Smooth muscle cell (in vitro differentiated cells): ENCODE results near the gene VAV3. TPM values are rescaled to one million over a fixed set of nuclear protein-coding genes. Genes with fewer than 3 reads are reported as not detected.

ENCODE experiments used
- DNase-seq: peaks from one replicate; lab custom pipeline; 2025; ENCODE audit not compliant: unreplicated experiment; lab: John Stamatoyannopoulos, UW
- H2AFZ ChIP-seq: fragments of 200-600 bp; sonication (generic); 2 replicates; pipeline ENCODE4 v1.6.0; 2016; ENCODE audit warnings: antibody characterized with exemption, low read depth, mild to moderate bottlenecking
- H3F3A ChIP-seq: fragments of 200-600 bp; sonication (generic); 2 replicates; pipeline ENCODE4 v1.6.0; 2017; ENCODE audit warnings: antibody characterized with exemption, low read depth
- H3K27ac ChIP-seq: fragments of 200-600 bp; sonication (generic); 2 replicates; pipeline ENCODE4 v1.5.1; 2016; ENCODE audit warnings: low read depth, mild to moderate bottlenecking
- H3K27me3 ChIP-seq: fragments of 200-600 bp; sonication (generic); 2 replicates; pipeline ENCODE4 v1.6.1; 2016; ENCODE audit warnings: low read depth, mild to moderate bottlenecking
- H3K36me3 ChIP-seq: fragments of 200-600 bp; sonication (generic); 2 replicates; pipeline ENCODE4 v1.5.1; 2016; ENCODE audit warnings: low read depth
- H3K4me1 ChIP-seq: fragments of 200-600 bp; sonication (generic); 2 replicates; pipeline ENCODE4 v1.5.1; 2016; ENCODE audit warnings: low read depth
- H3K4me2 ChIP-seq: fragments of 200-600 bp; sonication (generic); 2 replicates; pipeline ENCODE4 v1.6.0; 2016; ENCODE audit warnings: mild to moderate bottlenecking
- H3K4me3 ChIP-seq: fragments of 200-600 bp; sonication (generic); 2 replicates; pipeline ENCODE4 v1.5.1; 2016; ENCODE audit warnings: mild to moderate bottlenecking
- H3K79me2 ChIP-seq: fragments of 200-600 bp; sonication (generic); 2 replicates; pipeline ENCODE4 v1.6.0; 2016; ENCODE audit warnings: low read depth, mild to moderate bottlenecking
- H3K9ac ChIP-seq: fragments of 200-600 bp; sonication (generic); 2 replicates; pipeline ENCODE4 v1.6.0; 2016; ENCODE audit warnings: low read depth
- H3K9me3 ChIP-seq: fragments of 200-600 bp; sonication (generic); replicated peaks from 2 replicates; pipeline ENCODE4 v1.5.1; 2016; ENCODE audit warnings: low read depth
- H4K20me1 ChIP-seq: fragments of 200-600 bp; sonication (generic); 2 replicates; pipeline ENCODE4 v1.6.0; 2016; ENCODE audit warnings: low read depth
- WGBS: methylation state at CpG from one replicate; pipeline ENCODE4 v1.1.7; 2016; ENCODE audit warnings: low lambda C conversion rate; 5-methylcytosine and 5-hydroxymethylcytosine counted together
- polyA plus RNA-seq: library from polyadenylated mRNA; unstranded; fragments of >200 nt; fragmentation: Nextera tagmentation; extraction: Ambion mirVana; gene quantifications from 2 replicates; pipeline ENCODE4 v1.2.1, GENCODE V29; 2016
- total RNA-seq: library from RNA; depleted of rRNA; stranded (reverse); fragments of >200 nt; gene quantifications from 2 replicates; pipeline ENCODE4 v1.2.3, GENCODE V29; 2014
- TF ChIP-seq, protein P1 (sequence below): fragments of 200-600 bp; sonication (generic); IDR thresholded peaks from 2 replicates; pipeline ENCODE4 v1.5.1; 2017; ENCODE audit warnings: borderline replicate concordance, mild to moderate bottlenecking, antibody characterized with exemption; ENCODE audit not compliant: insufficient read depth, poor library complexity, severe bottlenecking

VAV3 gene
- total and polyA plus RNA-seq, 2 experiments from 2014 or later = 0.62 to 10.1 TPM

DNA sequence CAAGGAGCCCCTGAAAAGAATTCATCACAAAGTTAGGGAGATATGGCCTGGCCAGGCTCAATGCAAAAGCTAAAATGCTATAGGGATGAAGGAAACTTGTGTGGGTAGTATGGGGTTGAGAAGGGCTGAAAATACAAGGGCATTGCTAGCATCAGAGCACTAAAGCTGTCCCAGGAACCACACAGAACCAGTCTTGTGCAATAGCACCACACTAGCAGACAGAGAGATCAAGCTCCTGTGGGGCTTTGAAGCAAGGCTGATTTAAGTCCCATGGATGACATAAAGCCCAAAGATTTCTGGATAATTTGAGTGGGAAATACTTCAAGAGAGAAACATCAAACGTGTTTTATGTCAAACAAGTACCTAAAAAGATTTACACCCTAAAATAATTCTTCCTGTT is 97.1 kb downstream of the VAV3 start:
- DNase-seq = no peak
- Histone ChIP-seq H3K9me3 (no peaks in the 10 kb centered on the region), H3K9ac (no peak overlapping the region), H3K27me3 (no peaks in the 10 kb centered on the region), H3K36me3 (no peaks in the 10 kb centered on the region), H3K79me2 (no peaks in the 10 kb centered on the region), H3K4me2 (no peak overlapping the region), H3F3A (no peaks in the 10 kb centered on the region), H4K20me1 (no peaks in the 10 kb centered on the region), H3K4me1 (no peaks in the 10 kb centered on the region), H3K27ac (no peak overlapping the region), H2AFZ (no peak overlapping the region), H3K4me3 (no peak overlapping the region)
- WGBS = 37% methylated on average over 1 of the region's 1 CpG
- TF ChIP-seq, protein P1, sequence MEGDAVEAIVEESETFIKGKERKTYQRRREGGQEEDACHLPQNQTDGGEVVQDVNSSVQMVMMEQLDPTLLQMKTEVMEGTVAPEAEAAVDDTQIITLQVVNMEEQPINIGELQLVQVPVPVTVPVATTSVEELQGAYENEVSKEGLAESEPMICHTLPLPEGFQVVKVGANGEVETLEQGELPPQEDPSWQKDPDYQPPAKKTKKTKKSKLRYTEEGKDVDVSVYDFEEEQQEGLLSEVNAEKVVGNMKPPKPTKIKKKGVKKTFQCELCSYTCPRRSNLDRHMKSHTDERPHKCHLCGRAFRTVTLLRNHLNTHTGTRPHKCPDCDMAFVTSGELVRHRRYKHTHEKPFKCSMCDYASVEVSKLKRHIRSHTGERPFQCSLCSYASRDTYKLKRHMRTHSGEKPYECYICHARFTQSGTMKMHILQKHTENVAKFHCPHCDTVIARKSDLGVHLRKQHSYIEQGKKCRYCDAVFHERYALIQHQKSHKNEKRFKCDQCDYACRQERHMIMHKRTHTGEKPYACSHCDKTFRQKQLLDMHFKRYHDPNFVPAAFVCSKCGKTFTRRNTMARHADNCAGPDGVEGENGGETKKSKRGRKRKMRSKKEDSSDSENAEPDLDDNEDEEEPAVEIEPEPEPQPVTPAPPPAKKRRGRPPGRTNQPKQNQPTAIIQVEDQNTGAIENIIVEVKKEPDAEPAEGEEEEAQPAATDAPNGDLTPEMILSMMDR = no peak

DNA sequence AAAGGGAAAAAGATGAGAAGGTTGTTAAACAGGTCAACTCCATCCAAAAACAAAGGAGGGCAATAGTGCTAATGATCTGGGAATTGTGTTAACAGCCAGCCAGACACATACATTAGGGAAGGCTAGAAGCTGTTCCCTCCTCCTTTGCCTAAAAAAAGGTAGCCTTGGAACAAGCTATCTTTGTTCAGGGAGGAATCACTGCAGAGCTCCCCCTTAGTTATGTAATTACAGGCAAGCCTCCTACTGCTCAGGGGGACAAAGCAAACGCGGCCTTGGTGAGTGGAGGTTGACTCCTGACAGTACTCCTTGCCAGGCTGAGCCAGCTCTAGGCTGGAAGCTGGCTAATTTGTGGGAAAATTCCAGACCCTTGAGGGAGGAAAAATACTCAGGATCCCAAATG is 97.6 kb downstream of the VAV3 start:
- Histone ChIP-seq H3K4me1 (no peaks in the 10 kb centered on the region), H3K4me3 (no peak overlapping the region), H2AFZ (no peak overlapping the region), H4K20me1 (no peaks in the 10 kb centered on the region), H3K36me3 (no peaks in the 10 kb centered on the region), H3K27ac (no peak overlapping the region), H3K4me2 (no peak overlapping the region), H3F3A (no peaks in the 10 kb centered on the region), H3K27me3 (no peaks in the 10 kb centered on the region), H3K9me3 (no peaks in the 10 kb centered on the region), H3K9ac (no peak overlapping the region), H3K79me2 (no peaks in the 10 kb centered on the region)
- WGBS = 31% methylated on average over 2 of the region's 2 CpGs
- DNase-seq = no peak
- TF ChIP-seq, protein P1 = no peak

DNA sequence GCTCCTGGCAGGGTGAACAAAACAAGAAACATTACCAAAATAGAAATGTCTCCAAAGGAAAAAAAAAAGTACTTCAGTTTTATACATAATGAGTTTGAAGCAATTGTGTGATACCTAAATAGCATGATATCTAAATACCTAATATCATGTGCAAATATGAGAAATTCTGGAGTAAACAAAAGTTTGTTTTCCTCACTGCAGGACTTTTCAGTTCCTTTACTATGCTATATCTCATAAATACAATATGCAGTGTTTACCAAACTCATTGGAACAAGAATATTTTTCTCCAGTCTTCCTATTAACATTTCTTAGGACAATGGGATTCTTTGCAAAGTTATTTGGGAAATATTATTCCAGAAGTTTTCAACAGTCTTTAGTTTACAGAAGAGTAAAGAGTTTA is 98.1 kb downstream of the VAV3 start:
- H3K4me3 ChIP-seq = no peak overlapping the region
- H3K4me2 ChIP-seq = no peak overlapping the region
- no peaks in the 10 kb centered on the region for H3K36me3 ChIP-seq
- H3K27ac ChIP-seq = no peak overlapping the region
- H2AFZ ChIP-seq = no peak overlapping the region
- TF ChIP-seq, protein P1 = no peak
- no peak overlapping the region for H3K9ac ChIP-seq
- no peak for DNase-seq
- H3K27me3 ChIP-seq = no peaks in the 10 kb centered on the region
- H3K4me1 ChIP-seq = no peaks in the 10 kb centered on the region
- no peaks in the 10 kb centered on the region for H3K79me2 ChIP-seq
- no peaks in the 10 kb centered on the region for H3F3A ChIP-seq
- no peaks in the 10 kb centered on the region for H4K20me1 ChIP-seq
- no peaks in the 10 kb centered on the region for H3K9me3 ChIP-seq

DNA sequence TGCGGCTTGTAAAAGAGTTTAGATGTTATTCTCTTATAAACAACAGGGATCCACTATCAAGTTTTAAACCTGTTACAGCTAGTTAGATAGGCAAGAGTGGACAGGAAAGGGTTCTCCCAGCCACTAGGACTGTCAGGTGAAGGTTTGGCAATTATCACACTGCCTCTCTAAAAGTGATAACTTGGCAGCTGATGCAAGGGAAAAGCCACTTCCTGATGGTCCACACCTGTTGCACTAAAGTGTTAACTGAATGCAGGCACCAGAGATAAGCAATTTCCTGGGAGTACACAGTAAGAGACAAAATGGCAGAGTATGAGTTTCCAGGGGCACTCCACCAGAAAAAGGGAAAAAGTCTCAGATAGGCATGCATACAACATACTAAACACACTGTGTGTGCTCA is 99.4 kb downstream of the VAV3 start:
- Histone ChIP-seq H3K4me3 (no peak overlapping the region), H3K9ac (no peak overlapping the region), H3K9me3 (no peaks in the 10 kb centered on the region), H4K20me1 (no peaks in the 10 kb centered on the region), H3K4me1 (no peaks in the 10 kb centered on the region), H3K27ac (no peak overlapping the region), H3K27me3 (no peaks in the 10 kb centered on the region), H3K79me2 (no peaks in the 10 kb centered on the region), H3K4me2 (no peak overlapping the region), H3F3A (no peaks in the 10 kb centered on the region), H3K36me3 (no peaks in the 10 kb centered on the region), H2AFZ (no peak overlapping the region)
- DNase-seq = no peak
- TF ChIP-seq, protein P1 = no peak
- WGBS = 81% methylated on average over 1 of the region's 1 CpG
